ENCODE data around the gene GRIN1.
A peak's percentile ranks its signal among the peaks of the same experiment; 100 is the strongest.

GRIN1 gene

GRCh38 chr9:137167747-137168572, 29.0 kb downstream of the GRIN1 start:
- Histone ChIP-seq H3K36me3 (ENCODE audit: insufficient read depth, low read length) (no peaks in the 10 kb centered on the region), H3K4me1 (ENCODE audit: insufficient read depth, low read length) (no peaks in the 10 kb centered on the region), H3K9me3 (ENCODE audit: control insufficient read depth, insufficient read depth, low read length) (no peaks in the 10 kb centered on the region), H3K9ac (ENCODE audit: low read depth, low read length) (no peak overlapping the region)

- peak overlapping the region; percentile 29; the same call in 1 of the 2 replicates for H3K9ac ChIP-seq (ENCODE audit: low read depth, low read length)
These were observed 29.6 kb downstream of the GRIN1 start for GRCh38 chr9:137168573-137168903.

GRCh38 chr9:137168904-137169856, 30.2 kb downstream of the GRIN1 start:
- H3K9me3 ChIP-seq (ENCODE audit: control insufficient read depth, insufficient read depth, low read length): no peaks in the 10 kb centered on the region
- no peaks in the 10 kb centered on the region for H3K36me3 ChIP-seq (ENCODE audit: insufficient read depth, low read length)
- peak overlapping the region; percentile 29 for H3K9ac ChIP-seq (ENCODE audit: low read depth, low read length)
- no peaks in the 10 kb centered on the region for H3K4me1 ChIP-seq (ENCODE audit: insufficient read depth, low read length)

More at GRCh38 chr9:137168573-137168903, 29.6 kb downstream of the GRIN1 start:
- H3K36me3 ChIP-seq (ENCODE audit: insufficient read depth, low read length): no peaks in the 10 kb centered on the region
- no peaks in the 10 kb centered on the region for H3K9me3 ChIP-seq (ENCODE audit: control insufficient read depth, insufficient read depth, low read length)
- no peaks in the 10 kb centered on the region for H3K4me1 ChIP-seq (ENCODE audit: insufficient read depth, low read length)

- no peaks in the 10 kb centered on the region for H3K36me3 ChIP-seq (ENCODE audit: insufficient read depth, low read length)
- no peaks in the 10 kb centered on the region for H3K9me3 ChIP-seq (ENCODE audit: control insufficient read depth, insufficient read depth, low read length)
- no peaks in the 10 kb centered on the region for H3K4me1 ChIP-seq (ENCODE audit: insufficient read depth, low read length)
- H3K9ac ChIP-seq (ENCODE audit: low read depth, low read length): peak within 1 kb of the TSS; percentile 29
These were observed 31.0 kb downstream of the GRIN1 start, which contains the start of gene LRRC26 for GRCh38 chr9:137169896-137170358. TSS of gene LRRC26 (minus strand) at chr9:137170051. CDS start at chr9:137169943, 108 bp downstream.

GRCh38 chr9:137170486-137171148, 31.7 kb downstream of the GRIN1 start:
- Histone ChIP-seq H3K9me3 (ENCODE audit: control insufficient read depth, insufficient read depth, low read length) (no peaks in the 10 kb centered on the region), H3K9ac (ENCODE audit: low read depth, low read length) (no peak overlapping the region; the same call in 1 of the 2 replicates), H3K36me3 (ENCODE audit: insufficient read depth, low read length) (no peaks in the 10 kb centered on the region), H3K4me1 (ENCODE audit: insufficient read depth, low read length) (no peaks in the 10 kb centered on the region)

- Histone ChIP-seq H3K9me3 (ENCODE audit: control insufficient read depth, insufficient read depth, low read length) (no peaks in the 10 kb centered on the region), H3K4me1 (ENCODE audit: insufficient read depth, low read length) (no peaks in the 10 kb centered on the region), H3K9ac (ENCODE audit: low read depth, low read length) (no peak overlapping the region), H3K36me3 (ENCODE audit: insufficient read depth, low read length) (no peaks in the 10 kb centered on the region)
These were observed 32.4 kb downstream of the GRIN1 start for GRCh38 chr9:137171149-137171900.

GRCh38 chr9:137172901-137173795, 34.2 kb downstream of the GRIN1 start:
- Histone ChIP-seq H3K36me3 (ENCODE audit: insufficient read depth, low read length) (no peaks in the 10 kb centered on the region), H3K9ac (ENCODE audit: low read depth, low read length) (no peak overlapping the region), H3K9me3 (ENCODE audit: control insufficient read depth, insufficient read depth, low read length) (no peaks in the 10 kb centered on the region), H3K4me1 (ENCODE audit: insufficient read depth, low read length) (no peaks in the 10 kb centered on the region)

- no peak overlapping the region for H3K9ac ChIP-seq (ENCODE audit: low read depth, low read length)
- H3K36me3 ChIP-seq (ENCODE audit: insufficient read depth, low read length): no peaks in the 10 kb centered on the region
- H3K9me3 ChIP-seq (ENCODE audit: control insufficient read depth, insufficient read depth, low read length): no peaks in the 10 kb centered on the region
- no peaks in the 10 kb centered on the region for H3K4me1 ChIP-seq (ENCODE audit: insufficient read depth, low read length)
These were observed 35.1 kb downstream of the GRIN1 start for GRCh38 chr9:137173796-137174664.

- Histone ChIP-seq H3K9ac (ENCODE audit: low read depth, low read length) (no peak overlapping the region), H3K4me1 (ENCODE audit: insufficient read depth, low read length) (no peaks in the 10 kb centered on the region), H3K36me3 (ENCODE audit: insufficient read depth, low read length) (no peaks in the 10 kb centered on the region), H3K9me3 (ENCODE audit: control insufficient read depth, insufficient read depth, low read length) (no peaks in the 10 kb centered on the region)
These were observed 35.9 kb downstream of the GRIN1 start for GRCh38 chr9:137174722-137175293.

GRCh38 chr9:137175345-137175961, 36.5 kb downstream of the GRIN1 start:
- H3K9me3 ChIP-seq (ENCODE audit: control insufficient read depth, insufficient read depth, low read length): no peaks in the 10 kb centered on the region
- no peaks in the 10 kb centered on the region; the same call in 1 of the 2 replicates for H3K36me3 ChIP-seq (ENCODE audit: insufficient read depth, low read length)
- no peaks in the 10 kb centered on the region for H3K4me1 ChIP-seq (ENCODE audit: insufficient read depth, low read length)
- H3K9ac ChIP-seq (ENCODE audit: low read depth, low read length): no peak overlapping the region

GRCh38 chr9:137176302-137177182, 37.6 kb downstream of the GRIN1 start:
- Histone ChIP-seq H3K4me1 (ENCODE audit: insufficient read depth, low read length) (no peaks in the 10 kb centered on the region), H3K36me3 (ENCODE audit: insufficient read depth, low read length) (peaks cover 8% of the 10 kb centered on the region; the same call in 1 of the 2 replicates), H3K9ac (ENCODE audit: low read depth, low read length) (no peak overlapping the region), H3K9me3 (ENCODE audit: control insufficient read depth, insufficient read depth, low read length) (no peaks in the 10 kb centered on the region)
